MM.1S (cell line): Measurements from ENCODE around the gene CLCA2.

Experiments
- DNase-seq: peaks from one replicate; pipeline ENCODE4 v3.0.0-alpha.2; 2015
- H2AFZ ChIP-seq: fragments of 300-600 bp; sonication (generic); 2 replicates; pipeline ENCODE4 v1.6.0; 2016; ENCODE audit warnings: antibody characterized with exemption, low read length
- H3F3A ChIP-seq: fragments of 300-600 bp; sonication (generic); 2 replicates; pipeline ENCODE4 v1.6.1; 2016; ENCODE audit warnings: mild to moderate bottlenecking, antibody characterized with exemption, low read length, moderate library complexity, mixed read lengths; ENCODE audit not compliant: insufficient read depth
- H3K27ac ChIP-seq: fragments of 300-600 bp; sonication (generic); 2 replicates; pipeline ENCODE4 v1.5.1; 2016; ENCODE audit warnings: mild to moderate bottlenecking, low read length
- H3K27me3 ChIP-seq: fragments of 300-600 bp; sonication (generic); replicated peaks from 2 replicates; pipeline ENCODE4 v1.6.0; 2016; ENCODE audit warnings: low read length; ENCODE audit not compliant: insufficient read depth
- H3K36me3 ChIP-seq: fragments of 300-600 bp; sonication (generic); replicated peaks from 2 replicates; pipeline ENCODE4 v1.6.1; 2016; ENCODE audit warnings: mild to moderate bottlenecking, low read length, mixed read lengths; ENCODE audit not compliant: insufficient read depth
- H3K4me1 ChIP-seq: fragments of 300-600 bp; sonication (generic); 2 replicates; pipeline ENCODE4 v1.6.1; 2016; ENCODE audit warnings: low read length, mixed read lengths
- H3K4me2 ChIP-seq: fragments of 300-600 bp; sonication (generic); 2 replicates; pipeline ENCODE4 v1.6.0; 2016; ENCODE audit warnings: low read depth, low read length
- H3K4me3 ChIP-seq: fragments of 300-600 bp; sonication (generic); 2 replicates; pipeline ENCODE4 v1.5.1; 2016; ENCODE audit warnings: low read length, mixed read lengths
- H3K79me2 ChIP-seq: fragments of 300-600 bp; sonication (generic); 2 replicates; pipeline ENCODE4 v1.6.1; 2016; ENCODE audit warnings: mixed run types, low read length, mixed read lengths
- H3K9ac ChIP-seq: fragments of 300-600 bp; sonication (generic); 2 replicates; pipeline ENCODE4 v1.6.1; 2016; ENCODE audit warnings: low read length, mixed read lengths
- H3K9me2 ChIP-seq: fragments of 300-600 bp; sonication (generic); replicated peaks from 2 replicates; pipeline ENCODE4 v1.6.1; 2016; ENCODE audit warnings: mild to moderate bottlenecking, low read length, mixed read lengths; ENCODE audit not compliant: insufficient read depth
- H3K9me3 ChIP-seq: fragments of 300-600 bp; sonication (generic); replicated peaks from 2 replicates; pipeline ENCODE4 v1.6.1; 2016; ENCODE audit warnings: mild to moderate bottlenecking, low read length, mixed read lengths; ENCODE audit not compliant: insufficient read depth
- H4K20me1 ChIP-seq: fragments of 300-600 bp; sonication (generic); 2 replicates; pipeline ENCODE4 v1.6.1; 2016; ENCODE audit warnings: mild to moderate bottlenecking, low read length, moderate library complexity, mixed read lengths; ENCODE audit not compliant: insufficient read depth
- EZH2 ChIP-seq: fragments of 300-600 bp; sonication (generic); optimal IDR thresholded peaks from 2 replicates; pipeline ENCODE3; 2017; ENCODE audit warnings: low read depth, mild to moderate bottlenecking, antibody characterized with exemption, low read length, mixed read lengths
- EZH2phosphoT487 ChIP-seq: fragments of 300-600 bp; sonication (generic); IDR thresholded peaks from 2 replicates; pipeline ENCODE4 v1.6.1; 2018; ENCODE audit warnings: antibody characterized with exemption, low read length
- TF ChIP-seq, protein P1 (sequence below): fragments of 300-600 bp; sonication (generic); IDR thresholded peaks from 2 replicates; pipeline ENCODE4 v1.5.1; 2016; ENCODE audit warnings: antibody characterized with exemption, low read length, mixed read lengths

CLCA2 gene

DNA sequence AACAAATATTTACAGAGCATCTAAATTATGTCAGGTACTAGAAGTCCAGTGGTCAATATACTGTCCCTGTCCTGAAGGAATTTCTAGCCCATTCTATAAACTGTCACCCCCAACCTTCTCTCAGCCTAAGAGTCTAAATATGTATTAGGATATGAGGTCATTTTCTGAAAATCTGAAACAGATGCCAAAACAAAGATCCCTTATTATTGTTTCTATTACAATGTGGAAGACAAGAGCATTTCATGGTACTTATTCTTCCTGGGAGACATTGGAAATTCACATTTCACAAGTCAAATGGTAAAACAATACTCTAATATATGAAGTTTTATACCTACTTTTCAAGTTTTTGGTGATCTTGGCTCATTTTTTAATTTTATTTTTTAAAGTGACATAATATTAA is 47.3 kb downstream of the CLCA2 start:
- Histone ChIP-seq H3K4me2 (no peak overlapping the region), H3K27ac (no peak overlapping the region), H3K9me3 (no peaks in the 10 kb centered on the region), H4K20me1 (no peaks in the 10 kb centered on the region), H3K9ac (no peak overlapping the region), H3K79me2 (no peaks in the 10 kb centered on the region), H3K9me2 (no peaks in the 10 kb centered on the region), H2AFZ (no peak overlapping the region), H3K27me3 (peaks cover 75% of the 10 kb centered on the region), H3K4me3 (no peak overlapping the region), H3K4me1 (0 out of 2 replicates have a peak, but pooled peaks cover 5% of the 10 kb centered on the region), H3K36me3 (no peaks in the 10 kb centered on the region), H3F3A (no peaks in the 10 kb centered on the region)
- DNase-seq = no peak
- TF ChIP-seq EZH2phosphoT487 (no peak), EZH2 (no peak)
- TF ChIP-seq, protein P1, sequence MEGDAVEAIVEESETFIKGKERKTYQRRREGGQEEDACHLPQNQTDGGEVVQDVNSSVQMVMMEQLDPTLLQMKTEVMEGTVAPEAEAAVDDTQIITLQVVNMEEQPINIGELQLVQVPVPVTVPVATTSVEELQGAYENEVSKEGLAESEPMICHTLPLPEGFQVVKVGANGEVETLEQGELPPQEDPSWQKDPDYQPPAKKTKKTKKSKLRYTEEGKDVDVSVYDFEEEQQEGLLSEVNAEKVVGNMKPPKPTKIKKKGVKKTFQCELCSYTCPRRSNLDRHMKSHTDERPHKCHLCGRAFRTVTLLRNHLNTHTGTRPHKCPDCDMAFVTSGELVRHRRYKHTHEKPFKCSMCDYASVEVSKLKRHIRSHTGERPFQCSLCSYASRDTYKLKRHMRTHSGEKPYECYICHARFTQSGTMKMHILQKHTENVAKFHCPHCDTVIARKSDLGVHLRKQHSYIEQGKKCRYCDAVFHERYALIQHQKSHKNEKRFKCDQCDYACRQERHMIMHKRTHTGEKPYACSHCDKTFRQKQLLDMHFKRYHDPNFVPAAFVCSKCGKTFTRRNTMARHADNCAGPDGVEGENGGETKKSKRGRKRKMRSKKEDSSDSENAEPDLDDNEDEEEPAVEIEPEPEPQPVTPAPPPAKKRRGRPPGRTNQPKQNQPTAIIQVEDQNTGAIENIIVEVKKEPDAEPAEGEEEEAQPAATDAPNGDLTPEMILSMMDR = no peak

DNA sequence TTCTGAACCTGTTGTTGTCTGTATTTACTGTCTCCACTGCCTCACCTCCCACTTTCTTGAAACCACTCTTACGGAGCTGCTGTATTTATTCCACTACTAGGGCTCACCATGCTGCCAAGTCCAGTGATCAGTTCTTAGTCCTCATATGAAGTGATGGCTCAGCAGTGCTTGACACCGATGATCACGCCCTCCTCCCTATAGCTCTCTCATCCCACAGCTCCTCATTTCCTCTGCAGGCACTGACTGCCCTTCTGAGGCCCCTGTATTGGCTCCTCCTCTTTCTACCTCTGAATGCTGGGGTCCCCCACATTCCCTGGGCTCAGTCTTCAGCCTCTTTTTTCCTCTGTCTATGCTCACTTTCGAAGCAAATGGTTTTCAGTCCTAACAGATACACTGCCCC is 48.2 kb downstream of the CLCA2 start:
- Histone ChIP-seq H3F3A (no peaks in the 10 kb centered on the region), H3K4me3 (no peak overlapping the region), H3K27ac (no peak overlapping the region), H3K9me2 (no peaks in the 10 kb centered on the region), H3K36me3 (no peaks in the 10 kb centered on the region), H3K79me2 (no peaks in the 10 kb centered on the region), H3K4me2 (no peak overlapping the region), H3K4me1 (0 out of 2 replicates have a peak, but pooled peaks cover 5% of the 10 kb centered on the region), H2AFZ (no peak overlapping the region), H3K27me3 (peaks cover 76% of the 10 kb centered on the region), H3K9ac (no peak overlapping the region), H4K20me1 (no peaks in the 10 kb centered on the region), H3K9me3 (no peaks in the 10 kb centered on the region)
- TF ChIP-seq EZH2 (no peak), EZH2phosphoT487 (no peak)
- TF ChIP-seq, protein P1 = no peak
- DNase-seq = no peak

DNA sequence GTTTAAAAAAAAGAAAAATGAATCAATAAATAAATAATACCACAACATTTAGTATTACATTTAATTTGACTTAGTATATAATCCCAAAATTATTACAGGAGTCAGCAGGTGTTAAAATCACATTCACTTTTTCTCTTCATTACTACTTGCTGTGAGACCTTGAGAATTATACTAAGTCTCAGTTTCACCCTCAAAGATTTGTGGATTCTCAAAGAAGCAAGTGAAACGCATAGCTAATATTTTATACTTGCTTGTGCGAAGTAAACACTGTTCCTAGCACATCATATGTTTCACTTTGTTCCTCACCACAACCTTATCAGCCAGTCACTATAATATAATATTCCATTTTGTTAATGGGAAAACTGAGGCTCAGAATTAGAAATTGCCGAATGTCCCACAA is 48.8 kb downstream of the CLCA2 start:
- Histone ChIP-seq H3F3A (no peaks in the 10 kb centered on the region), H3K36me3 (no peaks in the 10 kb centered on the region), H3K9me2 (no peaks in the 10 kb centered on the region), H2AFZ (no peak overlapping the region), H3K27me3 (peaks cover 81% of the 10 kb centered on the region), H3K4me2 (no peak overlapping the region), H4K20me1 (no peaks in the 10 kb centered on the region), H3K9me3 (no peaks in the 10 kb centered on the region), H3K9ac (no peak overlapping the region), H3K4me3 (no peak overlapping the region), H3K4me1 (0 out of 2 replicates have a peak, but pooled peaks cover 5% of the 10 kb centered on the region), H3K27ac (no peak overlapping the region), H3K79me2 (no peaks in the 10 kb centered on the region)
- peak; percentile 73 for DNase-seq
- TF ChIP-seq EZH2phosphoT487 (no peak), EZH2 (no peak)
- TF ChIP-seq, protein P1 = no peak
